Right lobe of liver (tissue), 6 donors: ENCODE data around the gene TMEM39B. TPM values are rescaled to one million over a fixed set of nuclear protein-coding genes. Genes with fewer than 3 reads are reported as not detected.
"Not testable (repeated sequence)": the region's sequence is repeated elsewhere in the genome, so short reads cannot be mapped to it uniquely, and the experiment has no call there.

Experiments
- ATAC-seq, 4 donors: fragments of 200-7000 bp; cut with Tn5 transposase; one replicate each; pipeline ENCODE4 v1.9.1; 2020; ENCODE audit warnings: mild to moderate bottlenecking in 4 of 4, moderate library complexity in 4 of 4
- DNase-seq, 3 donors: peaks; one replicate each; pipeline ENCODE4 v3.0.0-alpha.2; 2020
- H3K27ac ChIP-seq, 3 donors: fragments of 200-600 bp; one replicate each; pipeline ENCODE4 v1.8.0; 2022
- H3K27me3 ChIP-seq, 2 donors: fragments of 200-600 bp; one replicate each; pipeline ENCODE4 v1.8.0; 2022
- H3K36me3 ChIP-seq, 4 donors: fragments of 200-600 bp; sonication (generic) in 1 of 4; one replicate each; pipeline versions ENCODE4 v1.5.1 to v1.8.0; 2017 to 2022; ENCODE audit warnings: control low read depth in 1 of 4
- H3K4me1 ChIP-seq, 4 donors: fragments of 200-600 bp; sonication (generic) in 1 of 4; one replicate each; pipeline versions ENCODE4 v1.5.1 to v1.8.0; 2017 to 2022; ENCODE audit warnings: control low read depth in 1 of 4
- H3K4me3 ChIP-seq, 3 donors: fragments of 200-600 bp; one replicate each; pipeline ENCODE4 v1.8.0; 2022
- H3K9me3 ChIP-seq, 4 donors: fragments of 200-600 bp; sonication (generic) in 1 of 4; one replicate each; pipeline versions ENCODE4 v1.5.1 to v1.8.0; 2017 to 2022; ENCODE audit warnings: control low read depth in 1 of 4
- CTCF ChIP-seq, 4 donors: fragments of 200-600 bp in 3 of 4; fragments of 450-650 bp in 1 of 4; IDR thresholded peaks; one replicate each; pipeline versions ENCODE4 v1.5.1 to v1.8.0; 2016 to 2022; ENCODE audit warnings: antibody characterized with exemption in 4 of 4, mild to moderate bottlenecking in 2 of 4
- POLR2A ChIP-seq: fragments of 450-650 bp; IDR thresholded peaks from one replicate; pipeline ENCODE4 v1.6.1; 2017; ENCODE audit warnings: antibody characterized with exemption, mild to moderate bottlenecking
- WGBS: methylation state at CpG from one replicate; pipeline ENCODE4 v1.1.6; 2018; ENCODE audit warnings: low coverage, low lambda C conversion rate; ENCODE audit not compliant: insufficient coverage; ENCODE audit errors: missing lambda C conversion rate; 5-methylcytosine and 5-hydroxymethylcytosine counted together
- intact Hi-C, 2 donors: fragments of 100-400 bp; cut with DNase I; formaldehyde crosslinking; loops; one replicate each; pipeline versions ENCODE4 v1.11.2 to v1.14.1; 2022
- total RNA-seq, 6 experiments: library from RNA; depleted of rRNA in 2 of 6; stranded (reverse); fragments of >200 nt in 2 of 6; fragmentation: NEBNext Ultra II Directional in 3 of 6; extraction: Animal tissue kit (Norgen Biotek cat#: 25700) in 3 of 6; gene quantifications; one replicate each; pipeline versions ENCODE4 v1.1.0 to v1.2.4, GENCODE V29; 2016 to 2023
- donor health status: DM: no; HTN: yes; CAD: no.
- donor health status: DM: no; HTN: no; CAD: no.
- donor health status: DM: no; HTN: no; CAD: no.
- donor health status: DM: no; HTN: yes; CAD: no.
- donor health status: DM: no; HTN: yes; CAD: no.

Gene TMEM39B
- total RNA-seq, 6 experiments from 2014 or later, result 4.0 to 10.3 (median 6.3) TPM

GRCh38 chr1:32137111-32137510, 64.4 kb downstream of the TMEM39B start:
- intact Hi-C loops, result no loop called here
- Histone ChIP-seq H3K9me3 (no peaks in the 10 kb centered on the region), H3K27ac (no peak overlapping the region), H3K27me3 (no peaks in the 10 kb centered on the region), H3K4me3 (no peak overlapping the region), H3K4me1 (no peaks in the 10 kb centered on the region), H3K36me3 (no peaks in the 10 kb centered on the region)
- no peak for ATAC-seq
- 100% methylated on average over 1 of the region's 5 CpGs for WGBS
- TF ChIP-seq CTCF (IDR thresholded peaks at IDR 0.05) (no peak), POLR2A (no peak)
- no peak for DNase-seq

GRCh38 chr1:32138965-32139364, 66.2 kb downstream of the TMEM39B start:
- Histone ChIP-seq H3K27me3 (no peaks in the 10 kb centered on the region), H3K27ac (no peak overlapping the region), H3K4me1 (peaks cover 0 to 10% (median 0%) of the 10 kb centered on the region in 4 donors), H3K36me3 (no peaks in the 10 kb centered on the region), H3K9me3 (no peaks in the 10 kb centered on the region), H3K4me3 (no peak overlapping the region)
- DNase-seq (no peak), ATAC-seq (no peak)
- WGBS, result 51% methylated on average over 5 of the region's 5 CpGs
- intact Hi-C loops, result no loop called here
- TF ChIP-seq CTCF (IDR thresholded peaks at IDR 0.05) (no peak), POLR2A (no peak)

GRCh38 chr1:32142446-32143301, 69.9 kb downstream of the TMEM39B start:
- Histone ChIP-seq H3K36me3 (no peaks in the 10 kb centered on the region), H3K27ac (no peak overlapping the region), H3K4me3 (no peak overlapping the region), H3K9me3 (no peaks in the 10 kb centered on the region), H3K4me1 (peaks cover 0 to 10% (median 0%) of the 10 kb centered on the region in 4 donors), H3K27me3 (no peaks in the 10 kb centered on the region)
- no peak for TF ChIP-seq CTCF (IDR thresholded peaks at IDR 0.05)
- TF ChIP-seq POLR2A, result no peak
- WGBS, result 66% methylated on average over 5 of the region's 6 CpGs
- intact Hi-C loops, result no loop called here
- ATAC-seq (peak; percentile 85 to 94 (median 91)), DNase-seq (peak in 2 of 3 donors; percentile 57 to 58)

GRCh38 chr1:32143302-32143695, 70.6 kb downstream of the TMEM39B start:
- intact Hi-C loops, DNase-seq, H3K27ac ChIP-seq, H3K36me3 ChIP-seq, H3K4me3 ChIP-seq, ATAC-seq, H3K9me3 ChIP-seq, H3K27me3 ChIP-seq: not testable (repeated sequence)
- H3K4me1 ChIP-seq, result peaks cover 0 to 10% (median 0%) of the 10 kb centered on the region in 4 donors
- WGBS, result 93% methylated on average over 4 of the region's 4 CpGs

GRCh38 chr1:32144033-32144432, 71.3 kb downstream of the TMEM39B start:
- TF ChIP-seq CTCF (IDR thresholded peaks at IDR 0.05), result no peak
- TF ChIP-seq POLR2A, result no peak
- H3K27me3 ChIP-seq, result no peaks in the 10 kb centered on the region
- H3K9me3 ChIP-seq, result no peaks in the 10 kb centered on the region
- H3K4me1 ChIP-seq, result peaks cover 0 to 10% (median 0%) of the 10 kb centered on the region in 4 donors
- intact Hi-C loops, result no loop called here
- no peaks in the 10 kb centered on the region for H3K36me3 ChIP-seq
- ATAC-seq, result no peak
- H3K4me3 ChIP-seq, result no peak overlapping the region
- 100% methylated on average over 3 of the region's 3 CpGs for WGBS
- DNase-seq, result no peak
- H3K27ac ChIP-seq, result no peak overlapping the region

- WGBS, result 94% methylated on average over 4 of the region's 5 CpGs
- H3K9me3 ChIP-seq, H3K27me3 ChIP-seq, H3K4me3 ChIP-seq, H3K36me3 ChIP-seq, ATAC-seq, H3K4me1 ChIP-seq, DNase-seq, intact Hi-C loops, H3K27ac ChIP-seq: not testable (repeated sequence)
These were observed 75.1 kb downstream of the TMEM39B start for GRCh38 chr1:32147799-32148198.
